NCI-H774 (cell line): ENCODE data around the gene PLA2G2F.

ENCODE experiments used
- DNase-seq: peaks from one replicate; lab custom pipeline; 2025; lab: John Stamatoyannopoulos, UW

PLA2G2F gene

GRCh38 chr1:20138961-20139550 lies at the start of gene PLA2G2F:
PLA2G2F (plus strand) TSS chr1:20139323; CDS start chr1:20139428, 105 bp downstream.
- no peak for DNase-seq

- DNase-seq, result no peak
Observed at GRCh38 chr1:20089328-20090077, 49.6 kb upstream of the PLA2G2F start.

GRCh38 chr1:20090119-20090518 lies 49.0 kb upstream of the PLA2G2F start:
- DNase-seq, result no peak

GRCh38 chr1:20090641-20091040 lies 48.5 kb upstream of the PLA2G2F start:
- DNase-seq, result no peak

- no peak for DNase-seq
Observed at GRCh38 chr1:20093303-20093702, 45.8 kb upstream of the PLA2G2F start.

GRCh38 chr1:20093940-20094391 lies 45.2 kb upstream of the PLA2G2F start:
- no peak for DNase-seq

GRCh38 chr1:20095564-20096434 lies 43.3 kb upstream of the PLA2G2F start:
- no peak for DNase-seq

GRCh38 chr1:20096840-20097447 lies 42.2 kb upstream of the PLA2G2F start:
- DNase-seq, result no peak

GRCh38 chr1:20099533-20099932 lies 39.6 kb upstream of the PLA2G2F start:
- no peak for DNase-seq

GRCh38 chr1:20100632-20101355 lies 38.3 kb upstream of the PLA2G2F start:
- no peak for DNase-seq

GRCh38 chr1:20102875-20103274 lies 36.2 kb upstream of the PLA2G2F start:
- no peak for DNase-seq

- no peak for DNase-seq
Observed at GRCh38 chr1:20105856-20106255, 33.3 kb upstream of the PLA2G2F start.

- no peak for DNase-seq
Observed at GRCh38 chr1:20107351-20107750, 31.8 kb upstream of the PLA2G2F start.

- no peak for DNase-seq
Observed at GRCh38 chr1:20107796-20108195, 31.3 kb upstream of the PLA2G2F start.

GRCh38 chr1:20108366-20109123 lies 30.6 kb upstream of the PLA2G2F start:
- DNase-seq, result no peak

- DNase-seq, result no peak
Observed at GRCh38 chr1:20109223-20109856, 29.8 kb upstream of the PLA2G2F start.

GRCh38 chr1:20110679-20111078 lies 28.4 kb upstream of the PLA2G2F start:
- DNase-seq, result no peak

GRCh38 chr1:20111452-20111851 lies 27.7 kb upstream of the PLA2G2F start:
- no peak for DNase-seq

- no peak for DNase-seq
Observed at GRCh38 chr1:20112279-20113000, 26.7 kb upstream of the PLA2G2F start.
